Hindlimb muscle (tissue), 1 donor: ENCODE measurements around the gene CHRNA7. TPM values are rescaled to one million over a fixed set of nuclear protein-coding genes. Genes with fewer than 3 reads are reported as not detected.

Experiments used
- DNase-seq: peaks from one replicate; pipeline ENCODE4 v3.0.0-alpha.2; 2013
- polyA plus RNA-seq: library from polyadenylated mRNA; unstranded; fragments of 120-200 nt; gene quantifications from one replicate; pipeline ENCODE4 v1.2.1, GENCODE V29; 2013; ENCODE audit not compliant: insufficient read length

The CHRNA7 gene
- polyA plus RNA-seq, 1 donor = 1.6 TPM

- no peak for DNase-seq
Measured at GRCh38 chr15:32089851-32090359, 59.6 kb downstream of the CHRNA7 start.

GRCh38 chr15:32091505-32092380 lies 61.4 kb downstream of the CHRNA7 start:
- DNase-seq = no peak

- DNase-seq = no peak
Measured at GRCh38 chr15:32096213-32096612, 65.9 kb downstream of the CHRNA7 start.

- no peak for DNase-seq
Measured at GRCh38 chr15:32096916-32097617, 66.8 kb downstream of the CHRNA7 start.

GRCh38 chr15:32098033-32098432 lies 67.7 kb downstream of the CHRNA7 start:
- DNase-seq = no peak

- DNase-seq = no peak
Measured at GRCh38 chr15:32099097-32099785, 68.9 kb downstream of the CHRNA7 start.

- no peak for DNase-seq
Measured at GRCh38 chr15:32099956-32100684, 69.8 kb downstream of the CHRNA7 start.

- DNase-seq = no peak
Measured at GRCh38 chr15:32104061-32104995, 74.0 kb downstream of the CHRNA7 start.

- DNase-seq = no peak
Measured at GRCh38 chr15:32105258-32106241, 75.2 kb downstream of the CHRNA7 start.

GRCh38 chr15:32106401-32107381 lies 76.4 kb downstream of the CHRNA7 start:
- no peak for DNase-seq

GRCh38 chr15:32107477-32108080 lies 77.3 kb downstream of the CHRNA7 start:
- no peak for DNase-seq

- no peak for DNase-seq
Measured at GRCh38 chr15:32108661-32109060, 78.3 kb downstream of the CHRNA7 start.

GRCh38 chr15:32112101-32112500 lies 81.8 kb downstream of the CHRNA7 start:
- no peak for DNase-seq

GRCh38 chr15:32113224-32113623 lies 82.9 kb downstream of the CHRNA7 start:
- DNase-seq = no peak

- DNase-seq = no peak
Measured at GRCh38 chr15:32117122-32117521, 86.8 kb downstream of the CHRNA7 start.

- DNase-seq = no peak
Measured at GRCh38 chr15:32119286-32119685, 89.0 kb downstream of the CHRNA7 start.

GRCh38 chr15:32119694-32120330 lies 89.5 kb downstream of the CHRNA7 start:
- no peak for DNase-seq
